HG03460 (cell line): ENCODE data around the gene GP5.

Source experiments
- ATAC-seq: cut with Tn5 transposase; IDR thresholded peaks from one replicate; pipeline ENCODE4 v1.9.1; 2021; ENCODE audit not compliant: unreplicated experiment

Gene GP5

GRCh38 chr3:194351952-194352536, 47.0 kb downstream of the GP5 start:
- no peak for ATAC-seq

DNA sequence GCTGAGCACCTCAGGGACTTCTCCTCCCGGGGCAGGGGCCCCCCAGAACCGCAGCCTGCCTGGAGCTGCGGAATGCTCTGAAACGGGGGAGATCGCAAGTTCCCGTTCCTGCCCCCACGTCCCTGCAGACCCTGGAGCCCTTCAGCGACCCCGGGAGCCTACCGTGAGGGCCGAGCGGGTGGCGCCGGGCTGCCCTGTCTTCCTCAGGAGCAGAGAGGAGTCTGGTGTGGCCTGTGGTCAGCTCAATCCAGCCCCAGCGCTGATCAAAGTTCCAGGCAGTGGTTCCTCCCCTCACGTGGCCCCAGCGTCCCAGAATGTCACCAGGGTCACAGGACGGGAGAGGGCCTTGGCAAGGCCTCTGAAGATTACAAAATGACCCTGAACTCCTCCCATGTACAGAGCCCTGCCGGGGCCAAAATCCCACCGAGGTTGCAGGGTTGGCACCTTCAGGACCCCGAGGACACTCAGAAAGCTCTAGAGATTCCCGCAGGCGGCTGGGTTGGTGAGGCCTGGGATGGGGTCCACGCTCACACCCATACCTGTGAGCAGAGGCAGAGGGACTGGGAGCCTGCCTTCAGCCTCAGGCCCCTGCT, 47.9 kb downstream of the GP5 start, which contains the start of gene CPN2:
TSS of gene CPN2 (minus strand) at position 249 of the 593 bp plus-strand sequence. CDS start 8,626 bp downstream, outside the sequence.
- no peak for ATAC-seq

DNA sequence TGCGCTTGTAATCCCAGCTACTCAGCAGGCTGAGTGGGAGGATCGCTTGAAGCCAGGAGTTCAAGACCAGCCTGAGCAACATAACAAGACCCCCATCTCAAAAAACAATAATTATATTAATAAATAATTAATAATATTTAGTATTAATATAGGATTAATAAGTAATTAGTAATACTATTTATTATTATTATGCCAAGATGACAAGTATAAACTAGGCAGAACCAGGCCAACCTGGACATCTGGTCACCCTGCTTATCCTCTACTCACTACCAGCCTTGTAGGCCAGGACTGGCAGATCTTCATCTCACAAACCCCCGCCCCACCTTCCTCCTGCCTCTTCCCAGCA, 48.4 kb downstream of the GP5 start:
- ATAC-seq: no peak

GRCh38 chr3:194348354-194348753, 50.7 kb downstream of the GP5 start:
- ATAC-seq: no peak

DNA sequence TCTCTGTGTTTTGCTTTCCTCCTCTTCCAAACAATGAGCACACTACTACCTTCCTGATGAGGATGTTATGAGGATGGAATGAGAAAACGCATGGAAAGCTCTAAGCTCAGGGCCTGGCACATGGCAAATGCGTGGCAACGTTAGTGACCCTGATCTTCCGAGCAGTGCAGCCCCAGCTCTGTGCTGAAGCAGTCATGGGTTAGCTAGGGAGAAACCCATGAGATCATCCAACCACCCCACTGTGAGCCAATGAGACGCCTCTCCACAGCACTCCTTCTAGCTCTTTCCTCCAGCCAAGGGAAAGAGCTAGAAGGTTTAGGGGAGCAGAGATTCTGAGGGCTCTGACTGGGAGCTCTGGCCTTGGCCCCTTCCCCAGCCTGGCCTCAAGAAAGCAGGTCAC, 52.4 kb downstream of the GP5 start:
- ATAC-seq: no peak

DNA sequence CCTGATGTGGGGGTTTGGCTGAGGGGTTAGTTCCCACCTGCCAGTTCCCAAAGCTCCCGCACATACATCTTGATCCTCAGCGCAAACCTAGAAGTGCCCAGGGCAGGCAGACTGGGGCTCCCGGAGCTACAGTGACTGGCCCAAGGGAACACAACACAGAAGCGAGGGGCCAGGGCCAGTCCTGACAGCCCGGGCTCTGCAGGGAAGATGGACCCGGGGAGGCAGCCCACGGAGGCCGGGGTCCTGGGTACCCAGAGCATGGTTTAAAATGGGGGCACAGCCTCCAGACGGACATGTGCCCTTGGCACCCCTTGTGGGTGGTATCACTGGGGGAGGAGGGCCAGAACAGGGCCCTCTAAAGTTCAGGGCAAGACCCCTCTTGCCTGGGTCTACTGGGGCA, 53.0 kb downstream of the GP5 start:
- no peak for ATAC-seq
